GDM1 (cell line): ENCODE measurements around the gene UGT1A9.
"Not testable (repeated sequence)": the region's sequence is repeated elsewhere in the genome, so short reads cannot be mapped to it uniquely, and the experiment has no call there.

ENCODE experiments used
- DNase-seq: peaks from one replicate; lab custom pipeline; 2025; lab: John Stamatoyannopoulos, UW

UGT1A9 gene

DNA sequence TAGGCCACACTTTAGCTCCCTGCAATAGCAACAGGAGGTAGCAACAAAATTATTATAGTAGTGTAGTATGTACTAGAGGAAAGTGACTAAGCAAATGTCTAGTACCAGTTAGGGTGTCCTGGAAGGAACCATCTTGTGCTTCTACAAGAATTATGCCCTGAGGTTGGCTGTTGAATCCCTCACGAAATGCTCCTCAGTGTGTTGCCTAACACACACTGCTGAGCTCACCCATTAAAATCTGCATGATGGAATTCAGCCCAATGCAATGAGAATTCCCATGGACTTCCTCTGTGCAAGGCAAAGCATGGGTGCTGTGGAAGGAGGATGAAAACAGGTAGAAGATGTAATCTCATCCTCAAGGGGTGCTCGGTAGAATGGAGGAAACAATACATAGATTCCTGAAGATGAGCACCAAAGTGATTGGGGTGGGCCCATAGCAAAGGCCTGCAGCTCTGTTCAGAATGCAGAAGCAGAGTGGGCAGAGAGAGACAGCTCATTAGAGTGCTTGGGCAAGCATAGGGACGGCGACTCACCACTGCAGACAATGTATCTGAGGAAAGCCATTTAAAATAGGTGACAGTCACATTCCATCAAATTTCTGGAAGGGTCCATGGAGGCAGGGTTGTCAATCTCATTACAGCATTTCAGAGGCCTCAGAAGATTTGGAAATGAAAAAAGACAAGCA, 8.8 kb downstream of the UGT1A9 start:
- no peak for DNase-seq

DNA sequence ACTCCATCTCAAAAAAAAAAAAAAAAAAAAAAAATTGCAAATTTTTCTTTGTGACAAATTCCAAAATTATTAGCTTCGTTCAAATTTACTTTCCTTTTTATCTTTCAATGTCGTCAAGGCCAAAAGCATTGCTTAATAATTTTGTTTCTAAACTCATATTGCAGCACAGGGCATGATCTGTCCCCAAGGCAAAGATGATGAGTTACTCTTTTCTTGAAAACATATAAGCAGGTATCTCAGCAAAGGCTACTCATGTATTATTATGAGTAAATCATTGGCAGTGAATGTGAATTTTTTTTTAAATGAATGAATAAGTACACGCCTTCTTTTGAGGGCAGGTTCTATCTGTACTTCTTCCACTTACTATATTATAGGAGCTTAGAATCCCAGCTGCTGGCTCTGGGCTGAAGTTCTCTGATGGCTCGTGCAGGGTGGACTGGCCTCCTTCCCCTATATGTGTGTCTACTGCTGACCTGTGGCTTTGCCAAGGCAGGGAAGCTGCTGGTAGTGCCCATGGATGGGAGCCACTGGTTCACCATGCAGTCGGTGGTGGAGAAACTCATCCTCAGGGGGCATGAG, 9.9 kb downstream of the UGT1A9 start, which contains the start of gene UGT1A7:
Gene UGT1A7 (plus strand): TSS at position 381 of the 579 bp plus-strand sequence. CDS start 37 bp downstream, at position 418.
- no peak for DNase-seq

DNA sequence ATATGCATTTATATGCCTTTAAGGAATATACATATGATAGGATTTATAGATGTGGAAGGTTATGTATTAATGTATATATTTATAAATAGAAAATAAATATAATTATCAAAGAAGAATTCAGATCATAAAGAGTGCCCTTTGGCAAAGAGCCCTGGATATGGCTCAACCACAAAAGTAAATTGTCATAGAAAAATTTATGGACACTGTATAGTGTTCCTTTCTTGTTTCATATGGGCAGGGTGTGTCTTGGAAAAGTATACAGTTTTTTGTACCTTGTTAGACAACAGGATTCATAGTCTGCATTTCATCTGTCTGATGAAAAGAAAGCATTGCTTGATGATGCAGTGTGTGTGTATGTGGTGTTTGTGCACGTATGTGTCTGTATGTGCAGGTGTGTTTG, 12.9 kb downstream of the UGT1A9 start:
- no peak for DNase-seq

GRCh38 chr2:233686928-233687327, 15.2 kb downstream of the UGT1A9 start:
- no peak for DNase-seq

DNA sequence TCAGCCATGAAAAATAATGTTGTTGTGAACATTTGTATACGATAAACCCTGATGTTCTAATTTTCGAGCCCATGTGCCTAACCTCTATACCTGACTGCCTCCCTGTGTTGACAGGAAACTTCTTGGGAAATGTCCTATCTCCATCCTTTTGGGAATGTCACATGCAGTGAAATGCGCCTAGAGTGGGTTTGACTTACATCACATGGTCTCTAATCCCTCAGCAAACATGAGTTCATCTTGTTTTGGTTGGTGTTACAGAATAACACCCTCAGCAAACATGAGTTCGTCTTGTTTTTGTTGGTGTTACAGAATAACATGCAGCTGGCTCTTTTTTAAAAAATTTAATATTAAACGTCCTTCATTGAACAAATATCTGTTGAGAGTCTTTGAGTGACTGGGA, 16.6 kb downstream of the UGT1A9 start:
- DNase-seq, result no peak

DNA sequence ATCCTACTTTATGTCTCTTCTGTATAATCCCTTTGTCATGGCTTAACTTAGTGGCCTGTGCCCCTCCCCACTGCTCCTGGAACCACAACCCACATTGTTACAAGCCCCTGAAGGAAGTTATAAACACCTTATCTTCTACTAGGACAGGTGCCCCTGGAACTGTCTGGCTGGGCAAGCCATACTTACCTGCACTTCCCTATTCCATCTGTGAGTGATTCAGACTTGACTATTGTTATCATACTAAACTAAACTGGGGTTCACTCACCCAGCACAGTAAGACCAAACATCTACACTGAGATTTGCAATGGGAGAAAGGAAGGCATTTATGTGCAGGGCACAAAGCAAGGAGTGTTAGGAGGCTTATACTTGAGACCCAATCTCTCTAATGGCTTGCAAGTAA, 17.3 kb downstream of the UGT1A9 start:
- no peak for DNase-seq

DNA sequence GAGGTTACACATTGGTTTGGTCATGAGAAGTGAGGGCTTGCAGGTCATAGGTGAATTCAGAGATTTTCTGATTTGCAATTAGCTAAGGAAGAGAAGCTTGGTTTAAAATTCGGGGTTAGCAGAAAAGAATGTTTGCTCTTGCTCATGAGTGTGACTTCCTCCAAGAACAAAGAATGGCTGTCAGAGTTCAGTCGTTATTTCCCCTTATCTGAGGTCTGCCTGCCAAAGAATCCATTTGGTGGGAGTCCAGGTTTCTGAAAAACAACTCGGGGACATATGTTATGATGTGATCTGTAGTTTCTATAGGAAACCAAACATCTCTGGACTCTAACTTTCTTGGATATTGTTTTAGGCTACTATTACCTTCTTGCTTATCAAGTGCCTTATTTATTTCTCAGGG, 17.8 kb downstream of the UGT1A9 start:
- DNase-seq, result no peak

DNA sequence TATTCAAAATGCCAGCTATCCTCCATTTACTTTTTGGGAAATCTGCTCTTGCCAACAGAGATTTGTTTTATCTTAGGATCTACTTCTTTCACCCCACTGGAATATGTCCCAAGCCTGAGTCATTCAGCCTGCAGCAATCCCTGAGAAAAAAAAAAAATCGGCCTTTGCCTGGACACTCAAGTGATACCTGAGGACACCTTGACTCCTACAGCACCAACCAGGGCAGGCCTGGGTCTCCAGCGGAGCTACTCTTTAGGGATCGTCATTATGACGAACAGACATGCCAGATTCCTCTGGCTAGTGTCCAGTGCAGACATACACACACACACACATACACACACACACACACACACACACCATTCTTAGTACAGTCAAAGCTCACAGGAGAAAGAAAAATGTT, 18.7 kb downstream of the UGT1A9 start:
- DNase-seq, result no peak

- DNase-seq, result no peak
These were observed 20.0 kb downstream of the UGT1A9 start for GRCh38 chr2:233691443-233692433.

DNA sequence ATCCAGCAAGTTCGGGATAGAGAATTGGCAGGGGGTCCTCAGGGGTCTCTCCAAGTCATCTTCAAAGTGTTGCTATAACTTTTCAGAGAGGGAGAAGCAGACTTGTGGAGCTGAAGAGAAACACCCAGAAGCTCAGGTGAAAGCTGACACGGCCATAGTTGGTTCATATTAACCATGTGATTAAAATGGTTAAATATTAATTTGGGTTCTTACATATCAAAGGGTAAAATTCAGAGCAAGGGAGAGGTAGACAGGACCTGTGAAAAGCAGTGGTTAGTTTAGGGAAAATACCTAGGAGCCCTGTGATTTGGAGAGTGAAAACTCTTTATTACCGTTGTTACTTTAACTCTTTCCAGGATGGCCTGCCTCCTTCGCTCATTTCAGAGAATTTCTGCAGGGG, 20.9 kb downstream of the UGT1A9 start, which contains the start of gene UGT1A6:
Gene UGT1A6 (plus strand): TSS at position 243 of the 400 bp plus-strand sequence. CDS start 115 bp downstream, at position 358.
- no peak for DNase-seq

GRCh38 chr2:233693963-233694362, 22.3 kb downstream of the UGT1A9 start:
- DNase-seq, result no peak

DNA sequence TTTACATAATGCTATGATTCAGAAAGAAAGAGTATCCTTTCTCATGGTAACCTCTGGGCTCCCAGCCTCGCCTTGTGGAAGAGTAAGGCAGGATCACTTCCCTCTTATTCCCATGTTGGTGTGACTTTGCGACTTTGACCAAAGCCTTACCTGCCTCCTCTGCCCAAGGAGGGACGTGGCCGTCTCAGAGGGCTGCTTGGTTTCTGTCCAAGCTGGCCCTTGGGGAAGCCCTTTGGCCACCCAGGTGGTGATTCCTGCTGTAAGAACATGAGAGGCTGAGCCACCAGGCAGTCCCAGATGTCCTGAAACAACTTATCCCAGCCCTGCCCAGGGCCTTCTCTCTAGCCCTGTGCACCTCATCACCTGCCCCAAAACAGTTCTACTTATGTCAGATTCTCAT, 27.0 kb downstream of the UGT1A9 start:
- DNase-seq, result no peak

- DNase-seq, result no peak
These were observed 27.8 kb downstream of the UGT1A9 start for GRCh38 chr2:233699424-233700027.

GRCh38 chr2:233700028-233700635, 28.4 kb downstream of the UGT1A9 start:
- DNase-seq, result no peak

- DNase-seq, result not testable (repeated sequence)
These were observed 29.1 kb downstream of the UGT1A9 start for GRCh38 chr2:233700842-233701241.

DNA sequence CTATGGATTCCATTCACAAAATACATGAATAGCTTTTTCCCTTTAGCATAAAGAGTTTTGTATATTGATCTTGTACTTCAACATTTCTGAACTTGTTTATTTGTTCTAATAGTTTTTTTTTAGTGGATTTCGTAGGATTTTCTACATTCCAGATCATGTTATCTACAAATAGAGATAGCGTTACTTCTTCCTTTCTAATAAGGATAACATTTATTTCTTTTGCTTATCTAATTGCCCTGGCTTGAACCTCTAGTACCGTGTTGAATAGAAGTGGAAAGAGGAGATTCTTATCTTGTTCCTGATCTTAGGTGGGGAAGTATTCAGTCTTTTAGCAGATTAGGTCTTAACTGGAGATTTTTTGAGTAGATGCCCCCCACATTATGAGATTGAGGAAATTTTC, 30.5 kb downstream of the UGT1A9 start:
- no peak for DNase-seq

DNA sequence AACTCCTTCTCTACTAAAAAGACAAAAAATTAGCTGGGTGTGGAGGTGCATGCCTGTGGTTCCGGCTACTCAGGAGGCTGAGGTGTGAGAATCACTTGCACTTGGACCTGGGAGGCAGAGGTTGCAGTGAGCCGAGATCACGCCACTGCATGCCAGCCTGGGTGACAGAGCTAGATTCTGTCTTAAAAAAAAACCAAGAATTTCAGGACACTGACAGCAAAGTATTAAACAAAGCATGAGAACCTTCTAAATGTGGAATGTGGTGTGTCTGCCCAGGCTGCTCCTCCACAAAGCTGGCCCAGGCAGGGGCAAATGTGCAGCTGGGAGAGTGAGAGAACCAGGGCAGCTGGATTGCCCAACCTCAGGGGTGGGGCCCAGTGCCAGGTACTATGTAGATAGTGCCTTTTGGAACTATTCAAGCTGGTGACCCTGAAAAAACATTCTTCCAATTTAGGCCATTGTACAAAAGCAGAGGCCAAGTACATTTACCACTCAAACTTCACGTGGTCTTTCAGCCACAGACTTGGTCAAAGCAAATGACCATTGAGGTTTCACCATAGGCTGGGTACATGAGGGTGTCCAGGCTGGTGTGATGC, 34.3 kb downstream of the UGT1A9 start:
- no peak for DNase-seq

GRCh38 chr2:233706720-233707119, 35.0 kb downstream of the UGT1A9 start:
- DNase-seq, result no peak

DNA sequence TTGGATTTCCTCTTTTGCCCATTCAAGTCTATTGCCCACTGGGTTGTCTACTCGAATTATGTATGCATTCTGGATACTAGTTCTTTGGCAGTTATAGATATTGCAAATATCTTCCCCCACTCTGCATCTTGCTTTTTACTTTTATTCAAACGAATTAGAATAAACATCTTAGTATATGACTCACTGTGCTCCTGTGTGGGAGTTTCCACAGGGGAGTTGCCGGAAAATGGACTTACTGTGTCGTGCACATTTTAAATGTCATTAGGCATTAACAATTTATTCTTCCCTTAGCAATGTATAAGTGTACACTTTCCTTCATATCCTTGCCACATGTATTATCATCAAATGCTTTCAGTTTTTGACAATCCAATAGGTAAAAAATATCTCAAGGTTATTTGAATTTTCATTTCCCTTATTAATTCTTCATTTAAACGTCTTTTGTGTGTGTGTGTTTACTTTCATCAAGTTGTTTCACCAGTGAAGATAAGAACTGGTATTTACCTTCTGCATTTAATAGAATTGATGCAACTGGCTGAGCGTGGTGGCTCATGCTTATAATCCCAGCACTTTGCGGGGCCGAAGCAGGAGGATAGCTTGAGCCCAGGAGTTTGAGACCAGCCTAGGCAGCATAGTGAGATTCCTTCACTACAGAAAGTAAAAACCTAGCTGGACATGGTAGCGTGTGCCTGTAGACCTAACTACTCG, 36.4 kb downstream of the UGT1A9 start:
- DNase-seq, result no peak

DNA sequence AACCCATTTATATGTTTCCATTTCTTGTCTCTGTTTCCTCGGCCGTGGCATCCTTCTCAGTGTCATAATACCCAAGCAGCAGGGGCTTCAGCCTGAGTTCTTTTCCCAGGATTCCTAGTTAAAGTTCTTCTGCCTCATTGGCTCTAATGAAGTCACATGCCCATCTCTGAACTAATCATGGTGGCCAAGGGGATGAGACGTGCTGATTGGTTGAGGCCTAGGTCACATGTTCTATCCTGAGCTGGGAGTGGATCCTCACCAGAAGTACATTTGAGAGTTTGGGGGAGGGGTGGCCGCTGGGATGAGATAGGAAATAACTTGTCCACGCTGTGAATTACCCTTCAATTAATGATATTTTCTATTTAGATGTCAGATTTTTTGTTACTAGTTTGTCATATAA, 37.2 kb downstream of the UGT1A9 start:
- no peak for DNase-seq
